Heart left ventricle (tissue), 13 donors: ENCODE data around the gene CPSF2.
"Not testable (repeated sequence)": the region's sequence is repeated elsewhere in the genome, so short reads cannot be mapped to it uniquely, and the experiment has no call there.

Experiments used
- POLR2A ChIP-seq, 2 donors: fragments of 450-650 bp; IDR thresholded peaks; one replicate each; pipeline ENCODE4 v1.6.1; 2017; ENCODE audit warnings: antibody characterized with exemption in 2 of 2, mild to moderate bottlenecking in 2 of 2, moderate library complexity in 2 of 2
- TF ChIP-seq, protein P1 (sequence below), 12 donors: fragments of 200-600 bp; sonication (generic) in 4 of 12; IDR thresholded peaks; one replicate each; pipeline versions ENCODE4 v1.5.0 to v1.8.0; 2018 to 2022; ENCODE audit warnings: antibody characterized with exemption in 12 of 12, mild to moderate bottlenecking in 5 of 12
- donor health status: ischemic (EF 13 %, LVEDD 7.1; RV severe dilation, severe dysfunction).
- donor health status: DM: no; HTN: yes; CAD: no.
- donor health status: DM: no; HTN: no; CAD: no.
- donor health status: ischemic (EF 25% LVEDD 6.9; RV normal size, moderate dysfunction).
- donor health status: ischemic (EF 25% LVEDD 5.7; RV mildly dilated, moderate dysfunction).
- donor health status: ischemic (EF 35%, LVEDD 5.7; RV mildly dilated, moderate dysfunction).
- donor health status: nonischemic (EF 11% LVEDD 7.7; RV severe dilation, severe dysfunction).
- donor health status: DM: yes; HTN: yes; CAD: no.
- donor health status: PGD.
- donor health status: ischemic (EF 29% LVEDD 5.4; RV normal size, mild dysfunction).
- donor health status: nonischemic (EF 23%, LVEDD 6.1; RV moderate dilation, normal function).

DNA sequence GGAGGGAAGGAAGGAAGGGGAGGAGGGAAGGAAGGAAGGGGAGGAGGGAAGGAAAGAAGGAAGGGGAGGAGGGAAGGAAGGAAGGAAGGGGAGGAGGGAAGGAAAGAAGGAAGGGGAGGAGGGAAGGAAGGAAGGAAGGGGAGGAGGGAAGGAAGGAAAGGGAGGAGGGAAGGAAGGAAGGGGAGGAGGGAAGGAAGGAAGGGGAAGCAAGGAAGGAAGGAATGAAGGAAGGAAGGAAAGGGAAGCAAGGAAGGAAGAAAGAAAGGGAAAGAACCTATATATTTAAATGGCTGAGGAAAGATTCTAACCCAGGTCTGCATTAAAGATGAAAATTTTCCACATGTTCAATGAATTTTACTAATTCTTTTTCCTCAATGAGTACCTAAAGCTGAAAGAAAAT lies 57.4 kb downstream of the CPSF2 start:
- TF ChIP-seq, protein P1, sequence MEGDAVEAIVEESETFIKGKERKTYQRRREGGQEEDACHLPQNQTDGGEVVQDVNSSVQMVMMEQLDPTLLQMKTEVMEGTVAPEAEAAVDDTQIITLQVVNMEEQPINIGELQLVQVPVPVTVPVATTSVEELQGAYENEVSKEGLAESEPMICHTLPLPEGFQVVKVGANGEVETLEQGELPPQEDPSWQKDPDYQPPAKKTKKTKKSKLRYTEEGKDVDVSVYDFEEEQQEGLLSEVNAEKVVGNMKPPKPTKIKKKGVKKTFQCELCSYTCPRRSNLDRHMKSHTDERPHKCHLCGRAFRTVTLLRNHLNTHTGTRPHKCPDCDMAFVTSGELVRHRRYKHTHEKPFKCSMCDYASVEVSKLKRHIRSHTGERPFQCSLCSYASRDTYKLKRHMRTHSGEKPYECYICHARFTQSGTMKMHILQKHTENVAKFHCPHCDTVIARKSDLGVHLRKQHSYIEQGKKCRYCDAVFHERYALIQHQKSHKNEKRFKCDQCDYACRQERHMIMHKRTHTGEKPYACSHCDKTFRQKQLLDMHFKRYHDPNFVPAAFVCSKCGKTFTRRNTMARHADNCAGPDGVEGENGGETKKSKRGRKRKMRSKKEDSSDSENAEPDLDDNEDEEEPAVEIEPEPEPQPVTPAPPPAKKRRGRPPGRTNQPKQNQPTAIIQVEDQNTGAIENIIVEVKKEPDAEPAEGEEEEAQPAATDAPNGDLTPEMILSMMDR (IDR thresholded peaks at IDR 0.05), result not testable (repeated sequence)
- not testable (repeated sequence) for TF ChIP-seq POLR2A (IDR thresholded peaks at IDR 0.05)
